Measurements from ENCODE around the gene MAPK1IP1L.

MAPK1IP1L gene

GRCh38 chr14:55047301-55048053, 4.0 kb upstream of the MAPK1IP1L start:
- DNase-seq (ENCODE audit: extremely low read depth, low read depth), result no peak
- no peak for TF ChIP-seq CTCF (IDR thresholded peaks at IDR 0.05; ENCODE audit: low read depth, low read length)

GRCh38 chr14:55048900-55049436, 2.5 kb upstream of the MAPK1IP1L start:
- no peak for TF ChIP-seq CTCF (IDR thresholded peaks at IDR 0.05; ENCODE audit: low read depth, low read length)
- no peak for DNase-seq (ENCODE audit: extremely low read depth, low read depth)

GRCh38 chr14:55051165-55051422, 353 bp upstream of the MAPK1IP1L start:
- DNase-seq (ENCODE audit: extremely low read depth, low read depth), result no peak
- no peak for TF ChIP-seq CTCF (IDR thresholded peaks at IDR 0.05; ENCODE audit: low read depth, low read length)

- no peak for DNase-seq (ENCODE audit: extremely low read depth, low read depth)
- TF ChIP-seq CTCF (IDR thresholded peaks at IDR 0.05; ENCODE audit: low read depth, low read length), result no peak
Observed at GRCh38 chr14:55052269-55052930, 953 bp downstream of the MAPK1IP1L start.

- DNase-seq (ENCODE audit: extremely low read depth, low read depth), result no peak
- no peak for TF ChIP-seq CTCF (IDR thresholded peaks at IDR 0.05; ENCODE audit: low read depth, low read length)
Observed at GRCh38 chr14:55053018-55053417, 1.6 kb downstream of the MAPK1IP1L start.

- no peak for TF ChIP-seq CTCF (IDR thresholded peaks at IDR 0.05; ENCODE audit: low read depth, low read length)
- no peak for DNase-seq (ENCODE audit: extremely low read depth, low read depth)
Observed at GRCh38 chr14:55053500-55053899, 2.1 kb downstream of the MAPK1IP1L start.

- TF ChIP-seq CTCF (IDR thresholded peaks at IDR 0.05; ENCODE audit: low read depth, low read length), result no peak
- no peak for DNase-seq (ENCODE audit: extremely low read depth, low read depth)
Observed at GRCh38 chr14:55054098-55054497, 2.7 kb downstream of the MAPK1IP1L start.
